ENCODE results near the gene MYT1. TPM values are rescaled to one million over a fixed set of nuclear protein-coding genes. Genes with fewer than 3 reads are reported as not detected.

The MYT1 gene
- total RNA-seq, 1 donor from 2014 or later: not detected

- no peak for DNase-seq (ENCODE audit: low spot score)
Observed at GRCh38 chr20:64188682-64189529, 24.7 kb downstream of the MYT1 start.

- DNase-seq (ENCODE audit: low spot score): no peak
Observed at GRCh38 chr20:64189530-64189966, 25.3 kb downstream of the MYT1 start.

GRCh38 chr20:64189986-64190385 lies 25.7 kb downstream of the MYT1 start:
- no peak for DNase-seq (ENCODE audit: low spot score)

GRCh38 chr20:64191002-64191401 lies 26.8 kb downstream of the MYT1 start:
- DNase-seq (ENCODE audit: low spot score): no peak

- no peak for DNase-seq (ENCODE audit: low spot score)
Observed at GRCh38 chr20:64192406-64192805, 28.2 kb downstream of the MYT1 start.

- no peak for DNase-seq (ENCODE audit: low spot score)
Observed at GRCh38 chr20:64193058-64193457, 28.8 kb downstream of the MYT1 start.

GRCh38 chr20:64194269-64194668 lies 30.0 kb downstream of the MYT1 start:
- DNase-seq (ENCODE audit: low spot score): no peak

DNA sequence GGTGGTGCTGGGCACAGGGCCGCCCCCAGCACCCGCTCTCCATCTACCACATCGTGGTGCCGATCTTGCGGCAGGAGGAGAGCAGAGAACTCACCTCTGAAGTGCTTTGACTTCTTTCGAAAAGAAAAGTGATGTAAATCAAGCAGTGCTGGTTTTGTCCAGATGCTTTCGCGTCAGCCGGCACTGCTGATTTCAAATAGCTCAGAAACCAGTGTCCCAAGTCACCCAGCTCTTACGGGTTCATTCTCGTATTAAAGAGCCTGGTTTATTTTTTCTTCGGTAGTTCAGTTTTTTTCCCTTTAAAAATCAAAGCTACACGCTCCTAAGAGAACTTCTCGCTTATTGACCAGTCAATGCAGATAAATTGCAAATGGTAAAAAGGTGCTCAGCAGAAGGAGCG lies 32.1 kb downstream of the MYT1 start:
- no peak for DNase-seq (ENCODE audit: low spot score)

DNA sequence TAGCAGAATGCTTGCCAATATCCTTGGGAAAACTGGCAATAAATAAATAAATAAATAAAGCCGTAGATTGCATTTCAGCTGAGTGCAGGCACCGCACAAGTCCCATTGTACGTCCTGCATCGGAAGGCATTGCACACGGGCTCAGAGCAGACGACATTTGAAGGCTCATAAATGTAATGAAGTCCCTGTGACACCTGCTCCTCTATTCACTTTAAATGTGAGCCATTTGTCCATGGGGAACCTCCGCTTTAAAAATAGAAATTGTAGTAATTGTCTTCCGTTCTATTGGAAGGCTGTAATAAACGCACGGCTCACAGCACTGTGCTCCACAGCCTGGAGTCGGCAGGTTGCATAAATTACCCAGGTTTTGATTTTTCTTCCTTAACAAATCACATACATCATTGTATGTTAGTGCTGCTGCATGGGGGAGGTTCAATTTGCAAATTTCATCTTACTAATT lies 32.6 kb downstream of the MYT1 start:
- no peak for DNase-seq (ENCODE audit: low spot score)

DNA sequence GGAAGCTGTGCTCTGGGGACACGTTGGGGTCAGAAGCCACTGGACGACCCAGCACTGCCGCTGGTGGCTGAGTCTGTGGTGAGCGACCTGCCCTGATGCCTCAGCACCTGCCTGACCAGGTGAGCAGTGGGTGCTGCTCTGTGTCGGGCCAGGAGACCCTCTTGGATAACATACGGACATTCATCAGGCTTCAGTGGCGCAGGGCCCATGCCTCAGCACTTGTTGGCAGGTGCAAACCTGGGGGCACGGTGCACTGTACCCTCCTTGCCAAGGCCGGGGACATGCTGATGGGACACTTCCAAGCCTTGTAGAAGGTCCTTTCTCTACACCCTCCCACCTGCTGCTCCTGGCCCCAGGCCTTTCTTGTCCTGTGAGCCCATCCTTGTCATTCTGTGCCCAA lies 34.1 kb downstream of the MYT1 start:
- DNase-seq (ENCODE audit: low spot score): no peak

DNA sequence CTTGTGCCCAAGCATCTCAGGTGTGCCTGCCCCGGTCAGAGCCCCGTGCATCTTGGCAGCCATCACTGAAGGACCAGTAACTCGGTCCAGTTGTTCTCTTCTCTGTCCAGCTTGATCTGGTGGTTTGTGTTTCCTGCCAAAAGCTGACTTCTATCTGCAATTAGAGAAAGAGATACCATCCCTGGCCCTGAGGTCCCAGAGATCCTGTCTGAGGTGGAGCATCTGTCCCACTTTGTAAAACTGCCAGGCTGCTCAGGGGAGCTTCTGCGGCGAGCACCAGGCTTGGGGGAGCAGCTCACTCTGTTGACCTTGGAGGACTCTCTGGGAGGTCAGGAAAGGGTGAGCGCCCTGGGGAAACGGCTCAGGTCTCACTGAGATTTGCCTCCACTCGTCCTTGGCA lies 35.1 kb downstream of the MYT1 start:
- DNase-seq (ENCODE audit: low spot score): no peak

DNA sequence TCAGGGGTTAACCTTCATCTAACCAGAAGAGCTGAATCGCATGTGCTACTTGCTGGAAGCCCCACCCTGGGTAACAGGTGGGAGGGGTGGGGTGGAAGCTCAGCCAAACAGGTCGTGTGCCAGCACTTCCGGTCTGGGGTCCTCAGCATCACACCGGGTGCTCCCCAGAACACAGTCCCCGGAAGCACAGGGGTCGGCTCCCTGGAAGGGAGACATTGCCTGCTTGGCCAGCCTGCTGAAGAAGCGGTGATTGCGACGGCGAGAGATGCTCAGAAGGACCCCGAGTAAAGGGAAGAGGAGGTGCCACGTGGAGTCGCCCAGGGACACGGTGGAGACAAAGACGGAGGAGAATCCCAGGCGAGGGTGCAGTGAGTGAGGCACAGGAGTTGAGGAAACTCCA lies 36.5 kb downstream of the MYT1 start:
- no peak for DNase-seq (ENCODE audit: low spot score)

- DNase-seq (ENCODE audit: low spot score): no peak
Observed at GRCh38 chr20:64201653-64202052, 37.4 kb downstream of the MYT1 start.

GRCh38 chr20:64203037-64203777 lies 39.0 kb downstream of the MYT1 start:
- DNase-seq (ENCODE audit: low spot score): no peak

DNA sequence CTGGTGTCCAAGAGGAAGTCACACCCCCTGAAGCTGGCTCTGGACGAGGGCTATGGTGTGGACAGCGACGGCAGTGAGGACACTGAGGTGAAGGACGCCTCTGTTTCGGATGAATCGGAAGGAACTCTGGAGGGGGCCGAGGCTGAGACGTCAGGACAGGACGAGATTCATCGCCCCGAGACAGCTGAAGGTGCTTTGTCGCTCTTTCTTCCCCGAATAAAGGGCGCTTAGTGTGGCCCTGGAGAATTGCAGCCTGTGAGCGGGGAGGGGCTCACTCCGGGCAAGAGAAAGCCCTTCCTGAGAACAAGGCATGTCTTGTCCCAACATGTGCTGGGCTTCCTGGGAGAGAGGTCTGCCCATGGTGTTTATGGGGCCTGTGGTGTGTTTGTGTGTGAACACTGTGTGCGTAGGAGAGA lies 41.4 kb downstream of the MYT1 start:
- DNase-seq (ENCODE audit: low spot score): no peak

- DNase-seq (ENCODE audit: low spot score): no peak
Observed at GRCh38 chr20:64206614-64207013, 42.4 kb downstream of the MYT1 start.

DNA sequence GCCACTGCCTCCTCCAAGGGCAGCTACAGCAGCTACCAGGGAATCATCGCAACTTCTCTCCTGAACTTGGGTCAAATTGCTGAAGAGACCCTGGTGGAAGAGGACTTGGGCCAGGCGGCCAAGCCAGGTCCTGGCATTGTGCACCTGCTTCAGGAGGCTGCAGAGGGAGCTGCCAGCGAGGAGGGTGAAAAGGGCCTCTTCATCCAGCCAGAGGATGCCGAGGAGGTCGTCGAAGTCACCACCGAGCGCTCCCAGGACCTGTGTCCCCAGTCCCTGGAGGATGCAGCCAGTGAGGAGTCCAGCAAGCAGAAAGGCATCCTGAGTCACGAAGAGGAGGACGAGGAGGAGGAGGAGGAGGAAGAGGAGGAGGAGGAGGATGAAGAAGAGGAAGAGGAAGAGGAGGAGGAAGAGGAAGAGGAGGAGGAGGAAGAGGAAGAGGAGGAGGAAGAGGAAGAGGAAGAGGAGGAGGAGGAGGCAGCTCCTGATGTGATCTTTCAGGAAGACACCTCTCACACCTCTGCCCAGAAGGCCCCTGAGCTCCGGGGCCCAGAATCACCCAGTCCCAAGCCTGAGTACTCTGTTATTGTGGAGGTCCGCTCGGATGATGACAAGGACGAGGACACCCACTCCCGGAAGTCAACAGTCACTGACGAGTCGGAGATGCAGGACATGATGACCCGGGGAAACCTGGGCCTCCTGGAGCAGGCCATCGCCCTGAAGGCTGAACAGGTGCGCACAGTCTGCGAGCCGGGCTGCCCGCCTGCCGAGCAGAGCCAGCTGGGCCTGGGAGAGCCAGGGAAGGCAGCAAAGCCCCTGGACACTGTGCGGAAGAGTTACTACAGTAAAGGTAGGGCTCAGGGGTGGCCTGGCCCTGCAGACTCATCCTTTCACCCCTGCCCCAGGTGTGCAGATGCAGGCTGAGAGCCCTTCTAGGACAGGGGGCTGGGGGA lies 43.7 kb downstream of the MYT1 start:
- DNase-seq (ENCODE audit: low spot score): no peak

DNA sequence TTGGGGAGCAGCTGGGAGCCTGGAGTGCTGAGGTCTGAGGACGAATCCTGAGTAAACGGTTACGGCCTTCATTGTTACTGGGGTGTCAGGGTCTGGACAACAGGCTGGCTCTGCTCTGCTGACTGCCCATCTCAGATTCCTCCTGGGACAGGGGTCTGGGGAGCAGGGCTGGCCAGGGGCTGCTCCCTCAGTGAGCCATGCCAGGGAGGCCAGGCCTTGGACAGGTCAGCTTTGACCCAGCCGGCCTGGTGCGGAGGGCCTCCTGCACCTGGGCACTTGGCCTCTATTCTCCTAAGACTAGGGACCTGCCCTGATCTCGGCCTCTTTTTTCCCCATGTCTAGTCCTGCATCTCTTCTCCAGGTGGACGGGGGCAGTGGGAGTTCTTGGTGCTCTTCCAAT lies 44.9 kb downstream of the MYT1 start:
- no peak for DNase-seq (ENCODE audit: low spot score)

- no peak for DNase-seq (ENCODE audit: low spot score)
Observed at GRCh38 chr20:64210656-64211369, 46.6 kb downstream of the MYT1 start.

- no peak for DNase-seq (ENCODE audit: low spot score)
Observed at GRCh38 chr20:64211874-64212658, 47.8 kb downstream of the MYT1 start.

Data from mesenteric fat pad (tissue), 1 donor.